ENCODE measurements around the gene ACTG1. TPM values are rescaled to one million over a fixed set of nuclear protein-coding genes. Genes with fewer than 3 reads are reported as not detected.

The ACTG1 gene
- total and polyA plus RNA-seq, 2 of the 13 experiments (the other 11 are each of a cell fraction or from before 2014, with no cell fraction given), result 973 to 1,138 TPM

GRCh38 chr17:81519284-81520020 is 6.9 kb upstream of the ACTG1 start (continued):
- TF ChIP-seq KDM3A (CRISPR knock-in tag; IDR thresholded peaks at IDR 0.05; ENCODE audit: low read depth), result peak; percentile 47; the same call in 1 of the 2 replicates
- TF ChIP-seq ZMYM3 (CRISPR knock-in tag; IDR thresholded peaks at IDR 0.05), result no peak
- TF ChIP-seq ZNF3 (CRISPR knock-in tag; IDR thresholded peaks at IDR 0.05), result no peak
- no peak for TF ChIP-seq CBX2 (IDR thresholded peaks at IDR 0.05; ENCODE audit: low read depth, low read length)
- no peak for TF ChIP-seq CBX2 (CRISPR knock-in tag; IDR thresholded peaks at IDR 0.05; ENCODE audit: low read depth)
- TF ChIP-seq ZNF790 (CRISPR knock-in tag; IDR thresholded peaks at IDR 0.05; ENCODE audit: borderline replicate concordance), result no peak; the same call in 1 of the 2 replicates
- TF ChIP-seq ZNF614 (CRISPR knock-in tag; IDR thresholded peaks at IDR 0.05; ENCODE audit: borderline replicate concordance), result no peak
- no peak for TF ChIP-seq ZNF253 (CRISPR knock-in tag; IDR thresholded peaks at IDR 0.05; ENCODE audit: borderline replicate concordance)
- TF ChIP-seq MAFK (conservative IDR thresholded peaks at IDR 0.05 in 1 of 2, IDR thresholded peaks at IDR 0.05 in 1 of 2; ENCODE audit: low read length in 2 of 2), result no peak
- no peak for TF ChIP-seq NCOR1 (IDR thresholded peaks at IDR 0.05; ENCODE audit: borderline replicate concordance, low read length)
- TF ChIP-seq ZBTB40 (IDR thresholded peaks at IDR 0.05), result no peak
- TF ChIP-seq ZBTB40 (CRISPR knock-in tag; IDR thresholded peaks at IDR 0.05), result no peak
- TF ChIP-seq MYNN (CRISPR knock-in tag; IDR thresholded peaks at IDR 0.05; ENCODE audit: low read depth), result no peak
- TF ChIP-seq ZNF367 (CRISPR knock-in tag; IDR thresholded peaks at IDR 0.05; ENCODE audit: borderline replicate concordance), result no peak
- peak; percentile 66 for TF ChIP-seq CTCF (CRISPR knock-in tag; IDR thresholded peaks at IDR 0.05)
- no peak for TF ChIP-seq MEIS2 (CRISPR knock-in tag; IDR thresholded peaks at IDR 0.05)
- TF ChIP-seq CREBL2 (CRISPR knock-in tag; IDR thresholded peaks at IDR 0.05; ENCODE audit: borderline replicate concordance), result no peak
- 0 out of 2 replicates have a peak, but pooled peaks have one; percentile 11 for TF ChIP-seq ZNF563 (CRISPR knock-in tag; IDR thresholded peaks at IDR 0.05)
